KMS-11 (cell line): Measurements from ENCODE around the gene OR5A1.

Experiments used
- H2AFZ ChIP-seq: fragments of 200-600 bp; sonication (generic); 2 replicates; pipeline ENCODE4 v1.6.1; 2016; ENCODE audit warnings: antibody characterized with exemption, mixed run types, low read depth
- H3K27ac ChIP-seq: fragments of 200-600 bp; sonication (generic); 2 replicates; pipeline ENCODE4 v1.6.1; 2016; ENCODE audit warnings: mild to moderate bottlenecking, mixed run types
- H3K27me3 ChIP-seq: fragments of 200-600 bp; sonication (generic); 2 replicates; pipeline ENCODE4 v1.6.1; 2017; ENCODE audit warnings: mild to moderate bottlenecking, low read depth, mixed run types, moderate library complexity; ENCODE audit not compliant: insufficient read depth
- H3K36me3 ChIP-seq: fragments of 200-600 bp; sonication (generic); 2 replicates; pipeline ENCODE4 v1.6.1; 2017; ENCODE audit warnings: mild to moderate bottlenecking, mixed run types; ENCODE audit not compliant: insufficient read depth
- H3K4me1 ChIP-seq: fragments of 200-600 bp; sonication (generic); 2 replicates; pipeline ENCODE4 v1.6.1; 2016; ENCODE audit warnings: mild to moderate bottlenecking, low read depth, mixed run types; ENCODE audit not compliant: poor library complexity, severe bottlenecking
- H3K4me2 ChIP-seq: fragments of 200-600 bp; sonication (generic); 2 replicates; pipeline ENCODE4 v1.7.0; 2016; ENCODE audit warnings: mild to moderate bottlenecking, mixed run types
- H3K4me3 ChIP-seq: fragments of 200-600 bp; sonication (generic); IDR thresholded peaks from 2 replicates; pipeline ENCODE4 v1.6.1; 2017; ENCODE audit warnings: low read depth, low read length, mixed read lengths; ENCODE audit not compliant: insufficient read depth
- H3K79me2 ChIP-seq: fragments of 200-600 bp; sonication (generic); 2 replicates; pipeline ENCODE4 v1.6.1; 2016; ENCODE audit warnings: low read depth, mixed run types; ENCODE audit not compliant: insufficient read depth
- H3K9ac ChIP-seq: fragments of 200-600 bp; sonication (generic); 2 replicates; pipeline ENCODE4 v1.6.1; 2016; ENCODE audit warnings: mild to moderate bottlenecking, mixed run types
- H4K20me1 ChIP-seq: fragments of 200-600 bp; sonication (generic); 2 replicates; pipeline ENCODE4 v1.6.1; 2016; ENCODE audit warnings: mild to moderate bottlenecking, mixed run types; ENCODE audit not compliant: insufficient read depth
- TF ChIP-seq, protein P1 (sequence below): fragments of 200-600 bp; sonication (generic); conservative IDR thresholded peaks from 2 replicates; pipeline ENCODE4 v1.6.1; 2017; ENCODE audit warnings: low read depth, mild to moderate bottlenecking, antibody characterized with exemption, low read length, moderate library complexity, mixed read lengths

The OR5A1 gene

DNA sequence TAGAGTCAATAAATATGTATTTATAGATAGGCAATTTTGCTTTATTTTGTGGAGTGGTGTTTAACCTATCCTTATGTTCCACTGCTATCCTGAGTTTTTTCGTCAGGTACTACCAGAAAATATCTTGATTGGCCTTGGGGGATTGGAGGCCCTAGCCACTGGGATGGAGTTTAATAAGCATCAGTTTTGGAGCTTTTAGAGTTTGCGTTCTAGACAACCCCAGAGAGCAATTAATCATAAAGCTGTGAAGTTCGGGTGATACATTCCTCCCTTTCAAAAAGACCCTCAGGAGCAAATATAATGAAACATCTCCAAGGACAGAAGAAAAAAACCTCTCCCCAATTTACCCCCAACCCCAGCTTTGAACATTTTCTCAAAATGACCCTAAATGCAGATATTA is at the start of gene OR5A1:
Gene OR5A1 (plus strand): TSS at position 301 of the 400 bp plus-strand sequence. CDS start 6,700 bp downstream, outside the sequence.
- Histone ChIP-seq H2AFZ (no peak within 1 kb of the TSS), H3K27ac (no peak within 1 kb of the TSS), H3K36me3 (no peaks in the 10 kb centered on the region), H3K4me3 (no peak within 1 kb of the TSS), H3K4me1 (no peaks in the 10 kb centered on the region), H4K20me1 (no peaks in the 10 kb centered on the region), H3K27me3 (no peaks in the 10 kb centered on the region), H3K9ac (no peak within 1 kb of the TSS), H3K4me2 (no peak within 1 kb of the TSS), H3K79me2 (no peaks in the 10 kb centered on the region)
- TF ChIP-seq, protein P1, sequence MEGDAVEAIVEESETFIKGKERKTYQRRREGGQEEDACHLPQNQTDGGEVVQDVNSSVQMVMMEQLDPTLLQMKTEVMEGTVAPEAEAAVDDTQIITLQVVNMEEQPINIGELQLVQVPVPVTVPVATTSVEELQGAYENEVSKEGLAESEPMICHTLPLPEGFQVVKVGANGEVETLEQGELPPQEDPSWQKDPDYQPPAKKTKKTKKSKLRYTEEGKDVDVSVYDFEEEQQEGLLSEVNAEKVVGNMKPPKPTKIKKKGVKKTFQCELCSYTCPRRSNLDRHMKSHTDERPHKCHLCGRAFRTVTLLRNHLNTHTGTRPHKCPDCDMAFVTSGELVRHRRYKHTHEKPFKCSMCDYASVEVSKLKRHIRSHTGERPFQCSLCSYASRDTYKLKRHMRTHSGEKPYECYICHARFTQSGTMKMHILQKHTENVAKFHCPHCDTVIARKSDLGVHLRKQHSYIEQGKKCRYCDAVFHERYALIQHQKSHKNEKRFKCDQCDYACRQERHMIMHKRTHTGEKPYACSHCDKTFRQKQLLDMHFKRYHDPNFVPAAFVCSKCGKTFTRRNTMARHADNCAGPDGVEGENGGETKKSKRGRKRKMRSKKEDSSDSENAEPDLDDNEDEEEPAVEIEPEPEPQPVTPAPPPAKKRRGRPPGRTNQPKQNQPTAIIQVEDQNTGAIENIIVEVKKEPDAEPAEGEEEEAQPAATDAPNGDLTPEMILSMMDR, result no peak

DNA sequence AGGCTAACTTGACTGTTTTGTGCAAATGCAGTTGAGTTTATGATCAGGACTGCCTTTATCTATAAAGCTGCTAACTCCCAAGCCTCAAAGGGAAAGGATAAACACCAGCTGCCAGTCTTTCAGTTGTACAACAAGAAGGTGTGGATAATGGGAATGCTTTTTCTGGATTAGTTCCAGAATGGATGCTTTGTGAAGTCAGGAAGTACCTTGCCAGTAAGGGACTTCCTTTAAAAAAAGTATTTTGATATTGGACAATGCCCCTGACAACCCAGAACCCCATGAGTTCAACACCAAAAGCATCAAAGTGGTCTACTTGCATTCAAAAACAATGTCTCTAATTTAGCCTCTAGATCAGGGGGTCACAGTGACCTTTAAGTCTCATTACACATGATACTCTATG is 42.1 kb upstream of the OR5A1 start:
- H3K36me3 ChIP-seq, result no peaks in the 10 kb centered on the region
- H3K79me2 ChIP-seq, result no peaks in the 10 kb centered on the region
- no peaks in the 10 kb centered on the region for H3K4me1 ChIP-seq
- H3K4me2 ChIP-seq, result no peak overlapping the region
- no peak overlapping the region for H3K9ac ChIP-seq
- no peak overlapping the region for H3K4me3 ChIP-seq
- TF ChIP-seq, protein P1, result no peak
- H4K20me1 ChIP-seq, result no peaks in the 10 kb centered on the region
- H3K27me3 ChIP-seq, result no peaks in the 10 kb centered on the region
- no peak overlapping the region for H3K27ac ChIP-seq
- no peak overlapping the region for H2AFZ ChIP-seq

DNA sequence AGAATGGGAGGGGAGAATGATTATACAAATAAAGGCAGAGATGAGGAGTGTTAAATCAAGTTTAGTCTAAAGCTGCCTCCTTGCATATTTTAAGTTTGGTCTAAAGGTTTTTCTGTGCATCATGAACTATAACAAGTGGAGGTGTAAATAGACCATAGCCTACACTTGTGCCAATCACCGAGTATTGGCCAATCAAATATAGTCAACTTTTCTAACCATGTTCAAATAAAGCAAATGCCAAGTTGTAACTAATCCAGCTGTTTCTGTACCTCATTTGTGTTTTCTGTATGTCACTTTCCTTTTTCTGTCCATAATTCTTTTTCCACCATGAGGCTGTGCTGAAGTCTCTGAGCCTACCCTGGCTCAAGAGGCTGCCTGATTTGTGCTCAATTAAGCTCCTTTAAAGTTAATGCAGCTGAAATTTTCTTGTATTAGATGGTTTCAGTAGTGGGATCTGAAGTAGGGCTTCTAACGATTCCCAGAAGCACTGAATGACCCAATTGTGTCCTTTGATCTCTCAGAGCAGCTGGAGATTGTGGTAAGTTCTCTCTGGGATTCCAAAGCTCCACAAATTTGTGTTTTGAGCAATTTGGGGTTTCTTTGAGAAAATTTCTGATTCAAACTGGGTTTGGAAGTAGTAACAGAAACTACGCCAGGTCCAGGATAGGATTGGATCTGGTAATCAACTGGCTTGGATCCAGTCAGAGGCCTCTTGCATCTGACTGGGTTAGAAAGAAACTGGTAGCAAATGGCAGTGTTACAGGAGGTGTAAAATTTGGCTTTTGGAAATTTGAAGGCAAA is 35.6 kb upstream of the OR5A1 start:
- Histone ChIP-seq H3K79me2 (no peaks in the 10 kb centered on the region), H2AFZ (no peak overlapping the region), H3K36me3 (no peaks in the 10 kb centered on the region), H3K4me3 (no peak overlapping the region), H3K4me2 (no peak overlapping the region), H3K9ac (no peak overlapping the region), H4K20me1 (no peaks in the 10 kb centered on the region), H3K27me3 (no peaks in the 10 kb centered on the region), H3K27ac (no peak overlapping the region), H3K4me1 (no peaks in the 10 kb centered on the region)
- TF ChIP-seq, protein P1, result no peak

DNA sequence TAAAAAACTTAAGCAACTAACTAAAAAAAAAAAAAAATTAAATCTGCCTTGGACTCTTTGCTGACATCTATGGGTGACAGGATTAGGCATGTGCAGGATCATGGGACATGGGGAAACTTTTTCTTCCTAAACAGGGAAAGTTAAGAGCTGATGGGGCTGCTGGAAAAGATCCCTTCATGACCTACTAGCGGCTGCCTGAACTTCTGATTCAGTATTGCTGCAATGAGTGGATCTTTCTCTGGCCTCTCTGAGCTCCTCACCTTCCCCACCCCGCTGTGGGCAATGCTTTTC is 35.1 kb upstream of the OR5A1 start:
- H3K4me3 ChIP-seq, result no peak overlapping the region
- no peaks in the 10 kb centered on the region for H3K79me2 ChIP-seq
- no peaks in the 10 kb centered on the region for H4K20me1 ChIP-seq
- H3K27ac ChIP-seq, result no peak overlapping the region
- H3K27me3 ChIP-seq, result no peaks in the 10 kb centered on the region
- no peaks in the 10 kb centered on the region for H3K4me1 ChIP-seq
- no peak overlapping the region for H2AFZ ChIP-seq
- TF ChIP-seq, protein P1, result no peak
- no peak overlapping the region for H3K9ac ChIP-seq
- no peak overlapping the region for H3K4me2 ChIP-seq
- H3K36me3 ChIP-seq, result no peaks in the 10 kb centered on the region
